Mammary epithelial cell (primary cell): Measurements from ENCODE around the gene COMMD10.

ENCODE experiments used
- CTCF ChIP-seq, 2 donors: IDR thresholded peaks in 1 of 2; conservative IDR thresholded peaks in 1 of 2; 2 replicates each; pipeline ENCODE4 v1.5.1; 2011 to 2012; ENCODE audit warnings: inconsistent platforms in 2 of 2, low read length in 2 of 2, mild to moderate bottlenecking in 2 of 2, control low read depth in 1 of 2, low read depth in 1 of 2; ENCODE audit not compliant: insufficient read depth in 1 of 2; ENCODE audit errors: extremely low read depth in 1 of 2
- EZH2 ChIP-seq: IDR thresholded peaks from 2 replicates; pipeline ENCODE4 v1.6.1; 2012; ENCODE audit warnings: low read length, inconsistent platforms, borderline replicate concordance

GRCh38 chr5:116265471-116265870 lies 180.6 kb downstream of the COMMD10 start:
- TF ChIP-seq CTCF (conservative IDR thresholded peaks at IDR 0.05 in 1 of 2, IDR thresholded peaks at IDR 0.05 in 1 of 2; ENCODE audit: extremely low read depth in 1 of 2, insufficient read depth in 1 of 2, low read depth in 1 of 2, low read length in 2 of 2) (no peak), EZH2 (no peak)
